ENCODE measurements around the gene SGMS1. TPM values are rescaled to one million over a fixed set of nuclear protein-coding genes. Genes with fewer than 3 reads are reported as not detected.

Gene SGMS1
- total RNA-seq, 4 donors from 2014 or later: 80.8 to 98.9 (median 90.7) TPM

DNA sequence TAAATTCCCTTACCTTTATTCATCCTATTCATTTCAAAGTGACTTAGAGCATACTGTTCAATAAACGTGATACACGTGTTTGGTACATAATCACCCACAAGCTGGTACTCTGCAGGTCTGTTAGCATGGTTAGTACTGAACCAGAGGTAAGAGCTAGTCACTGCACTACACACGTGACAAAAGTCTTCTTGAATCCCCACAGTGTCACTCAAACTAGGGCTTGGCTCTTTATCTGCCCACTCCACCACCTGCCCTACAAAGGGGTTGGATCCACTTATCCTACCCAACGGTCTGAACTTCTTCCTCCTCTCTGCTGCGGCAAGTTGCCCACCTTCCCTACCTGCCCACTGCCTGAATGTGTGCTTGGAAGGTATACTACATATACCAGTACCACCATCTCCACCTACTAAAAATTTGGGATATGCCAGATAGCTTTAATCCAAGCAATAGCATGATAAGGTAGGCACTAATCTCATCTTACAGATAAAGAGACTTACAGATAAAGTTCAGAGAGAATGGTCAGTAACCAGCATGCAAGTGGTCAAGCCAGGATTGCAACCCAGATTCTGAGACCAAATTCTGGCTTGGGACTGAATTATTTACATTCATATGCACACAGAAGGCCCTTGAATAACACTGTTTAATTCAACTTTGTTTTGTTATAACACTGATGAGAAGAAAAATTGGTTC lies 92.2 kb downstream of the SGMS1 start:
- no peak overlapping the region for H3K4me3 ChIP-seq (replicated peaks in 1 of 3)
- no peaks in the 10 kb centered on the region for H3K27me3 ChIP-seq
- 84 to 88% methylated on average over 5 of the region's 5 CpGs for WGBS, 2 donors
- H3K4me1 ChIP-seq: no peaks in the 10 kb centered on the region
- DNase-seq: no peak
- intact Hi-C loops (cut with DNase I): no loop called here
- no peaks in the 10 kb centered on the region for H3K36me3 ChIP-seq
- no peaks in the 10 kb centered on the region for H3K9me3 ChIP-seq
- TF ChIP-seq POLR2A (IDR thresholded peaks at IDR 0.05) (no peak), CTCF (IDR thresholded peaks at IDR 0.05) (no peak)
- no peak overlapping the region for H3K27ac ChIP-seq

DNA sequence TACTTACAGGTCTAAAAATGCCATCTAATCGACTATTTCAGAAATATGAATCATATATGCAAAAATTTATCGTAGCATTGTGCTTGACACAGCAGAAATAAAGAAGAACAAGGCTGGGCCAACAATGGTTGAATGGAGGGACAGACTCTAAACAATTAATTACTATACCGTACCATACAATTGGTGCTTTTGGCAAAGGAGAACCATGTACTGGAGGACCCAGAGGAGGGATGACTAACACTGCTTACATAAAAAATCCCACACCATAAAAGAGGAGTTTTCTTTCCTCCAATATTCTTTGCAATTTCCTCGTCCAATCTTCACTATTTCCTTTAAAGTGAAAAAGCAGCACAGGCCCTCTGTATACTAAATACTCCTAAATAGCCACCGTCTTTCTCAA lies 94.1 kb downstream of the SGMS1 start:
- intact Hi-C loops (cut with DNase I): no loop called here
- Histone ChIP-seq H3K9me3 (no peaks in the 10 kb centered on the region), H3K4me1 (no peaks in the 10 kb centered on the region), H3K4me3 (replicated peaks in 1 of 3) (no peak overlapping the region), H3K27ac (no peak overlapping the region), H3K27me3 (no peaks in the 10 kb centered on the region), H3K36me3 (no peaks in the 10 kb centered on the region)
- TF ChIP-seq CTCF (IDR thresholded peaks at IDR 0.05) (no peak), POLR2A (IDR thresholded peaks at IDR 0.05) (no peak)
- DNase-seq: no peak
- WGBS, 2 donors: 89 to 95% methylated on average over 5 of the region's 5 CpGs

- TF ChIP-seq CTCF (IDR thresholded peaks at IDR 0.05) (no peak), POLR2A (IDR thresholded peaks at IDR 0.05) (no peak)
- Histone ChIP-seq H3K27ac (no peak overlapping the region), H3K4me1 (peaks cover 0 to 5% of the 10 kb centered on the region in 2 donors), H3K27me3 (no peaks in the 10 kb centered on the region), H3K9me3 (no peaks in the 10 kb centered on the region), H3K36me3 (no peaks in the 10 kb centered on the region), H3K4me3 (replicated peaks in 1 of 3) (no peak overlapping the region)
- WGBS, 2 donors: 91 to 93% methylated on average over 2 of the region's 2 CpGs
- no peak for DNase-seq
- intact Hi-C loops (cut with DNase I): no loop called here
Measured at GRCh38 chr10:50528206-50528605, 95.5 kb downstream of the SGMS1 start.

- Histone ChIP-seq H3K4me1 (peaks cover 0 to 11% of the 10 kb centered on the region in 2 donors), H3K27ac (no peak overlapping the region), H3K36me3 (no peaks in the 10 kb centered on the region), H3K4me3 (replicated peaks in 1 of 3) (no peak overlapping the region), H3K27me3 (no peaks in the 10 kb centered on the region), H3K9me3 (no peaks in the 10 kb centered on the region)
- TF ChIP-seq POLR2A (IDR thresholded peaks at IDR 0.05): no peak
- no peak for DNase-seq
- intact Hi-C loops (cut with DNase I): no loop called here
- WGBS, 2 donors: 80 to 84% methylated on average over 7 of the region's 7 CpGs
Measured at GRCh38 chr10:50527442-50528043, 96.2 kb downstream of the SGMS1 start.

GRCh38 chr10:50526185-50526584 lies 97.6 kb downstream of the SGMS1 start:
- no peak overlapping the region for H3K4me3 ChIP-seq (replicated peaks in 1 of 3)
- peaks cover 0 to 11% of the 10 kb centered on the region in 2 donors for H3K4me1 ChIP-seq
- H3K36me3 ChIP-seq: no peaks in the 10 kb centered on the region
- intact Hi-C loops (cut with DNase I): no loop called here
- WGBS, 2 donors: 96 to 97% methylated on average over 4 of the region's 4 CpGs
- no peaks in the 10 kb centered on the region for H3K27me3 ChIP-seq
- no peak for DNase-seq
- H3K9me3 ChIP-seq: no peaks in the 10 kb centered on the region
- no peak for TF ChIP-seq POLR2A (IDR thresholded peaks at IDR 0.05)
- TF ChIP-seq CTCF (IDR thresholded peaks at IDR 0.05): no peak
- no peak overlapping the region for H3K27ac ChIP-seq
